ENCODE results near the gene GIPC2.

GRCh38 chr1:78038071-78038470 lies 7.7 kb upstream of the GIPC2 start:
- TF ChIP-seq CTCF (IDR thresholded peaks at IDR 0.05): no peak
- TF ChIP-seq EZH2 (IDR thresholded peaks at IDR 0.05; ENCODE audit: borderline replicate concordance, insufficient read depth, low read depth, low read length, poor library complexity, severe bottlenecking): no peak

Data from B cell (primary cell).